MCF 10A (cell line): ENCODE data around the gene SDR42E1. TPM values are rescaled to one million over a fixed set of nuclear protein-coding genes. Genes with fewer than 3 reads are reported as not detected.

Experiments
- BruUV-seq: library from RNA; stranded (reverse); fragments of 400-500 nt; replicated peaks from 2 replicates; lab custom pipeline; 2021; lab: Mats Ljungman, UMichigan
- CTCF ChIA-PET: fragments of 300-600 bp; sonication (Branson Sonifier 250); formaldehyde crosslinking; extraction: SDS; loops from one replicate; lab custom pipeline; 2021; ENCODE audit warnings: antibody characterized with exemption, inconsistent platforms; lab: Yijun Ruan, JAX
- POLR2A ChIA-PET: fragments of 300-600, 350-650 bp; sonication (Branson Sonifier 250); formaldehyde crosslinking; extraction: SDS; loops from one replicate; lab custom pipeline; 2020; ENCODE audit warnings: antibody characterized with exemption, inconsistent platforms; lab: Yijun Ruan, JAX
- DNase-seq: peaks from one replicate; pipeline ENCODE4 v3.0.0-alpha.2; 2018; ENCODE audit not compliant: unreplicated experiment
- H3K27ac Mint-ChIP-seq: one replicate; pipeline ENCODE4 v1.8.0; 2022; ENCODE audit warnings: mild to moderate bottlenecking, low read depth, mixed read lengths; ENCODE audit not compliant: unreplicated experiment
- H3K27me3 Mint-ChIP-seq: one replicate; pipeline ENCODE4 v1.8.0; 2022; ENCODE audit warnings: mixed read lengths; ENCODE audit not compliant: insufficient read depth, unreplicated experiment
- H3K36me3 Mint-ChIP-seq: one replicate; pipeline ENCODE4 v1.8.0; 2022; ENCODE audit warnings: mild to moderate bottlenecking, moderate library complexity, mixed read lengths; ENCODE audit not compliant: insufficient read depth, unreplicated experiment
- H3K4me1 Mint-ChIP-seq: one replicate; pipeline ENCODE4 v1.8.0; 2022; ENCODE audit warnings: mixed read lengths; ENCODE audit not compliant: insufficient read depth, unreplicated experiment
- H3K4me3 Mint-ChIP-seq: one replicate; pipeline ENCODE4 v1.8.0; 2022; ENCODE audit warnings: mild to moderate bottlenecking, moderate library complexity, mixed read lengths; ENCODE audit not compliant: unreplicated experiment
- H3K9me3 Mint-ChIP-seq: one replicate; pipeline ENCODE4 v1.8.0; 2022; ENCODE audit warnings: mixed read lengths; ENCODE audit not compliant: unreplicated experiment
- intact Hi-C: fragments of 100-400 bp; cut with micrococcal nuclease; formaldehyde crosslinking; loops from 2 replicates; pipeline ENCODE4 v1.14.1; 2022
- total RNA-seq: library from RNA; stranded (reverse); gene quantifications from 2 replicates; pipeline ENCODE4 v1.2.3, GENCODE V29; 2022
- TF ChIP-seq, protein P1 (sequence below): fragments of 200-600 bp; IDR thresholded peaks from one replicate; pipeline ENCODE4 v1.8.0; 2022; ENCODE audit warnings: antibody characterized with exemption, mild to moderate bottlenecking; ENCODE audit not compliant: unreplicated experiment

SDR42E1 gene
- total RNA-seq, 1 experiment from 2014 or later, result 8.4 TPM

DNA sequence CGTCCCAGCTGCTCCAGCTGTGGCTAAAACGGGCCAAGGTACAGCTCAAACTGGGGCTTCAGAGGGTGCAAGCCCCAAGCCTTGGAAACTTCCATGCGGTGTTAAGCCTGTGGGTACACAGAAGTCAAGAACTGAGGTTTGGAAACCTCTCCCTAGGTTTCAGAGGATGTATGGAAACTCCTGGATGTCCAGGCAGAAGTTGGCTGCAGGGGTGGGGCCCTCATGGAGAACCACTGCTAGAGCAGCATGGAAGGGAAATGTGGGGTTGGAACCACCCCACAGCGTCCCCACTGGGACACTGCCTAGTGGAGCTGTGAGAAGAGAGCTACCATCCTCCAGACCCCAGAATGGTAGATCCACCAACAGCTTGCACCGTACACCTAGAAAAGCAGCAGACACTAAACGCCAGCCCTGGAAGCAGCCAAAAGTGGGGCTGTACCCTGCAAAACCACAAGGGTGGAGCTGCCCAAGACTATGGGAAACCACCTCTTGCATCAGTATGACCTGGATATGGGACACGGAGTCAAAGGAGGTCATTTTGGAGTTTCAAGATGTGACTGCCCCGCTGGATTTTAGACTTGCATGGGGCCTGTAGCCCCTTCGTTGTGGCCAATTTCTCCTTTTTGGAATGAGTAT, 2.2 kb downstream of the SDR42E1 start:
- BruUV-seq, result no TSS peak
- ChIA-PET CTCF (interaction anchor here (0.6 kb wide), 1 partner anchor 98 kb away, joined by 3 read pairs; no protein-coding TSS in a partner anchor), POLR2A (interaction anchor here (1.0 kb wide), 1 partner anchor 25 kb away, joined by 3 read pairs; no protein-coding TSS in a partner anchor)
- TF ChIP-seq, protein P1, sequence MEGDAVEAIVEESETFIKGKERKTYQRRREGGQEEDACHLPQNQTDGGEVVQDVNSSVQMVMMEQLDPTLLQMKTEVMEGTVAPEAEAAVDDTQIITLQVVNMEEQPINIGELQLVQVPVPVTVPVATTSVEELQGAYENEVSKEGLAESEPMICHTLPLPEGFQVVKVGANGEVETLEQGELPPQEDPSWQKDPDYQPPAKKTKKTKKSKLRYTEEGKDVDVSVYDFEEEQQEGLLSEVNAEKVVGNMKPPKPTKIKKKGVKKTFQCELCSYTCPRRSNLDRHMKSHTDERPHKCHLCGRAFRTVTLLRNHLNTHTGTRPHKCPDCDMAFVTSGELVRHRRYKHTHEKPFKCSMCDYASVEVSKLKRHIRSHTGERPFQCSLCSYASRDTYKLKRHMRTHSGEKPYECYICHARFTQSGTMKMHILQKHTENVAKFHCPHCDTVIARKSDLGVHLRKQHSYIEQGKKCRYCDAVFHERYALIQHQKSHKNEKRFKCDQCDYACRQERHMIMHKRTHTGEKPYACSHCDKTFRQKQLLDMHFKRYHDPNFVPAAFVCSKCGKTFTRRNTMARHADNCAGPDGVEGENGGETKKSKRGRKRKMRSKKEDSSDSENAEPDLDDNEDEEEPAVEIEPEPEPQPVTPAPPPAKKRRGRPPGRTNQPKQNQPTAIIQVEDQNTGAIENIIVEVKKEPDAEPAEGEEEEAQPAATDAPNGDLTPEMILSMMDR, result no peak
- H3K27me3 Mint-ChIP-seq, result no peaks in the 10 kb centered on the region
- DNase-seq, result no peak
- H3K4me3 Mint-ChIP-seq, result no peak overlapping the region
- no peak overlapping the region for H3K27ac Mint-ChIP-seq
- peaks cover 4% of the 10 kb centered on the region for H3K4me1 Mint-ChIP-seq
- peaks cover 7% of the 10 kb centered on the region for H3K36me3 Mint-ChIP-seq
- H3K9me3 Mint-ChIP-seq, result peaks cover 7% of the 10 kb centered on the region
- intact Hi-C loops, result no loop called here

DNA sequence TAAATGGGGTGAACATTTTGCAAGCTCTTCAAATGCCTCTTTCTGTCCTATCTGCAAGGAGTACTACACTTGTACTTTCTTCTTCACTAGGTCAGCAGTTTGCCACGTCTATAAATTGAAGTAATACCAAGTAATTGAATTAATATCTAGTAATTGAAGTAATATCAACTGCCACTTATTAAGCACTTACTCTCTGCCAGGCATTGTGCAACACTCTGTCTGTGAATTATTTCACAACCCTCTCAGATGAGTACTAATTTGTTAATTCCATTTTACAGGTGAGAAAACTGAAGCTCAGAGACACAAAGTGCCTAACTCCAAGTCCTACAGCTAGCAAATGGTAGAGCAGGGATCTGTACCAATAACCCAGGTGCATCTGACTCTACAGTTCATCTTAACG, 4.1 kb downstream of the SDR42E1 start:
- peaks cover 7% of the 10 kb centered on the region for H3K36me3 Mint-ChIP-seq
- no peak overlapping the region for H3K27ac Mint-ChIP-seq
- POLR2A ChIA-PET, result no interaction called here
- no peak for DNase-seq
- CTCF ChIA-PET, result interaction anchor here (0.5 to 0.9 kb wide), 3 partner anchors 100 to 802 kb away, joined by 3 to 4 read pairs (median 3); no protein-coding TSS in a partner anchor
- H3K9me3 Mint-ChIP-seq, result peaks cover 7% of the 10 kb centered on the region
- H3K27me3 Mint-ChIP-seq, result no peaks in the 10 kb centered on the region
- intact Hi-C loops, result no loop called here
- H3K4me1 Mint-ChIP-seq, result peaks cover 4% of the 10 kb centered on the region
- no TSS peak for BruUV-seq
- no peak overlapping the region for H3K4me3 Mint-ChIP-seq
- TF ChIP-seq, protein P1, result no peak

DNA sequence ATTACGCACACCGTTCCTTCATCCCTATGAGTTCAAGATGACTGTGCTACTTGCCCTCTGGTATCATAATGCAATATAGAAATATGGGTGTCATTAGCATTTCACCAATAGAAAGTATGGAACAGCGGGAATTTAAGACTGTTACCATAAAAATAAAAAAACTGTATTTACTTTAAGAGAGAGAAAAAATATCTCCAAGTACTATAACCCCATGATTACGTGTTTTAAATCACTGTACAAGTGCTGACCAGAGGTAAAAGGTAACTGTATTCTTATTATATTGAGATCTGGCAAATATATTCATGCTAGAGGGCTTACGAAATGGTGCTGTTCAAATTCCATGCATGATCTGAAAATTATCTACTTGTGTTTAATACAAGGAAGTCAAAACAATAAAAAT, 5.2 kb downstream of the SDR42E1 start:
- POLR2A ChIA-PET, result no interaction called here
- Mint-ChIP-seq H3K9me3 (peaks cover 7% of the 10 kb centered on the region), H3K4me1 (peaks cover 4% of the 10 kb centered on the region), H3K27ac (no peak overlapping the region), H3K4me3 (no peak overlapping the region), H3K27me3 (no peaks in the 10 kb centered on the region), H3K36me3 (peaks cover 13% of the 10 kb centered on the region)
- no peak for DNase-seq
- CTCF ChIA-PET, result interaction anchor here (1.0 kb wide), 1 partner anchor 9 kb away, joined by 5 read pairs; no protein-coding TSS in a partner anchor
- no TSS peak for BruUV-seq
- intact Hi-C loops, result no loop called here
- TF ChIP-seq, protein P1, result no peak

DNA sequence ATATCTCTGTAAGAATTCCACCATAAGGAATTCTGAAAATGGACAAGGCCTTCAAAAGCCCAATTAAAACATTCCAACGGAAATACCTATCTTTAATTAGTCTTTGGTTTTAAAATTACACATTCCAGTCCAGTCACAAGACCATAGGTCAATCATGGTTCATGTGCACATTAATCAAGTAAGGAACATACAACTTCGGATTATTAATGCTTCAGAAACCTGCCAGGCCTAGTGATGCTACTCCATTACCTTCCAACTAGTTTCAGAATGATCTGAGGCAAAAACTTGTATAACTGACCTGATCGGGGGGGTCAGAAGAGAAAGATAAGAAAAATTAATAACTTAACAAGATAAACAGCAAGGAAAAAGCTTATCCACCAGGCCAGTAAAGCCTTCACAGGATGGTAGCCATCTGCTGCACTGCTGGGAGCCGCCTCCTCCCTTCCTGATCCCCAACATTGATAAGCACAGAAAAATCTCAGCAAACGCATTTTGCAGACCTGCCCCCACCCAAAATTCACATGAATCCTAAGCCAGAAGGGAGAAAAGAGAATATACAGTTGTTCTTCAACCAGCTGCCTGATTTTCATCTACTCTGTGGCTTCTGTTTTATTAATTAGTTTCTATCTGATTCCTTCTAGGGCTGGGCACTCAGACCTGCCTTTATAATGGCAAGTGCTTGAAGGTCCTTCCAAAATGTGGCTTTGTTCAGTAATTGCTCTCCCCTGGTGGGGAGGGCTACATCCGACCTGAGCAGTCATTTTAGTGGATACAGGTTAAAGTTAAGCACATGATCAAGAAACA, 6.0 kb downstream of the SDR42E1 start:
- Mint-ChIP-seq H3K4me3 (no peak overlapping the region), H3K9me3 (peaks cover 7% of the 10 kb centered on the region), H3K4me1 (peaks cover 4% of the 10 kb centered on the region), H3K27me3 (no peaks in the 10 kb centered on the region), H3K36me3 (peaks cover 14% of the 10 kb centered on the region), H3K27ac (no peak overlapping the region)
- TF ChIP-seq, protein P1, result no peak
- POLR2A ChIA-PET, result no interaction called here
- BruUV-seq, result no TSS peak
- CTCF ChIA-PET, result no interaction called here
- intact Hi-C loops, result no loop called here
- no peak for DNase-seq
